Measurements from ENCODE around the gene ERBB3.

- TF ChIP-seq POLR2AphosphoS5 (IDR thresholded peaks at IDR 0.05) (no peak), POLR2A (IDR thresholded peaks at IDR 0.05) (no peak), CTCF (IDR thresholded peaks at IDR 0.05) (no peak)
These were observed 682 bp downstream of the ERBB3 start for GRCh38 chr12:56080556-56081138.

All from breast epithelium (tissue), 3 donors.